Esophagus mucosa (tissue), 1 donor: ENCODE data around the gene FAM156B. TPM values are rescaled to one million over a fixed set of nuclear protein-coding genes. Genes with fewer than 3 reads are reported as not detected.
"Not testable (repeated sequence)": the region's sequence is repeated elsewhere in the genome, so short reads cannot be mapped to it uniquely, and the experiment has no call there.

Source experiments
- ATAC-seq: fragments of 200-7000 bp; cut with Tn5 transposase; one replicate; pipeline ENCODE4 v1.9.1; 2020
- total RNA-seq: library from RNA; stranded (reverse); gene quantifications from one replicate; pipeline ENCODE4 v1.2.4, GENCODE V29; 2023
- donor health status: DM: yes; HTN: yes; CAD: no.

The FAM156B gene, protein sequence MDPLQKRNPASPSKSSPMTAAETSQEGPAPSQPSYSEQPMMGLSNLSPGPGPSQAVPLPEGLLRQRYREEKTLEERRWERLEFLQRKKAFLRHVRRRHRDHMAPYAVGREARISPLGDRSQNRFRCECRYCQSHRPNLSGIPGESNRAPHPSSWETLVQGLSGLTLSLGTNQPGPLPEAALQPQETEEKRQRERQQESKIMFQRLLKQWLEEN
- 5.7 TPM for total RNA-seq

GRCh38 chrX:52896855-52897709 is at the start of gene FAM156B:
TSS of gene FAM156B (plus strand) at chrX:52897330. CDS start at chrX:52907226, 9,896 bp downstream.
- ATAC-seq = peak; percentile 94

- ATAC-seq = no peak
Observed at GRCh38 chrX:52852110-52852860, 44.8 kb upstream of the FAM156B start.

DNA sequence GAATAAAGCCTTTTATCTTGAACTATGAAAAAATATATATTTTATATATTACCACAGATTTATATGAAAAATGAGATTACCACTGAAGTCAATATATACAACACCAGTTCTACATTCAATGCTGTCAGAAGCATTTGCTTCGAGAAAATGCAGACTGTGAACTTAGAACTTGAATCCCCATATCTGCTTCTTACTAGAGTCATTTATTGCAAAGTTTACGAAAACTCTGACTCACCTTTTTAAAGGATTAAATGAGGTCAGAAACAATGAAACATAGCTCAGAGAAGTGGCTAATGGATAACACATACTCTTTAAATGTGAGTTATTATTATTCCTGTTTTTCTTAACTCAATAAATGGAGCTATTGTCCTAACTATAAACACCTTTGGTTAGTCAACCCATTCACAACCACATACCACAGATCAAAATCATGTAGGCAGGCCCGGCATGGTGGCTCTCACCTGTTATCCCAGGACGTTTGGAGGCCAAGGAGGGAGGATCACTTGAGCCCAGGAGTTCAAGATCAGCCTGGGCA is 40.1 kb upstream of the FAM156B start:
- ATAC-seq = not testable (repeated sequence)

DNA sequence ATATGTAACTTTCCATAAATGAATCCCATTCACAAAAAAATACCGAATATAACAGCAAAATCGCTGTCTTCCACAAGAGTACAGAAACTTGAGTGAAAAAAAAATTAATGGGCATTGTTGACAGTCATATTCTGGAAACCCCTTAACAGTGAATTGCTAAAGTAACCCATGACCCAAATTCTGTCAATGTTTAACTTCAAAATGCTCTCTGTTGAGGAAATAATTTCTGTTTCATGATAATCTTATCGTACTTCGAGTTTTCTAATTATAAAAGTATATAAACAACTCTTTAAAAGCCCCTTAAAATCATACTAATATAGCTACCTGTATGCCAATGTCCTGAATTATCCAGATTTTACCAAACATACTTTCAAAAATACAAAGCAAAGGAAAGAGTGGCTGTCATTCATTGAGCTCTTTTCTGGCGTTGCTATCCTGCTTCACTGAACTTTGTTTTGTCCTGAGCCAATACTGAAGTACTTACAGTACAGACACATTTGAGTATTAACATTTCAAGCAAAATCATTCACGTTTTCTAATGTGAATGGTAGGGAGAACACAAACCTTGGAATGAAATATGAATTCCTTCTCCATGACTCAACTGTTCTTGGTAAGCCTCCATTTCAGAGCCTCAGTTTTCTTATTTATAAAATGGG is 31.7 kb upstream of the FAM156B start:
- ATAC-seq = no peak

GRCh38 chrX:52867610-52868348 is 29.4 kb upstream of the FAM156B start, which contains the start of gene XAGE3:
TSS of gene XAGE3 (minus strand) at chrX:52868083. CDS start at chrX:52867133, 950 bp downstream.
- no peak for ATAC-seq

DNA sequence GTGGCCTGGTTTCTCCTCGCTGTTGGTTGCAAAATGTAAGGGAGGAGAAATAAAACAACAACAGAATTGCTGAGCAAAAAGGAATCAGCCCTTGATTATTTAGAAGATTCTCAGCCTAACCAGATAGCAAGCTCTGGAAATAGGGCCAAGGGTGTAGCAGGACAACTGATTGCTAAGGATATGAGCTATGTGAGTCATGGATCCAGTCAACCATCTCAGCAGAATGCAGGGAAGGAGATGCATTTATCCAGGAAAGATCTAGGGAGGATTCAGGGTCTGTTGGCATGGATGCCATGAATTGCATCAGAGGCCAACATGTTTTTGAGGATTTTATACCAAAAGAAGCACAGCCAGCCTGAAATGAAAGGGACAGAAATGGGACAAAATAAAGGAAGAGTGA is 27.1 kb upstream of the FAM156B start:
- no peak for ATAC-seq

DNA sequence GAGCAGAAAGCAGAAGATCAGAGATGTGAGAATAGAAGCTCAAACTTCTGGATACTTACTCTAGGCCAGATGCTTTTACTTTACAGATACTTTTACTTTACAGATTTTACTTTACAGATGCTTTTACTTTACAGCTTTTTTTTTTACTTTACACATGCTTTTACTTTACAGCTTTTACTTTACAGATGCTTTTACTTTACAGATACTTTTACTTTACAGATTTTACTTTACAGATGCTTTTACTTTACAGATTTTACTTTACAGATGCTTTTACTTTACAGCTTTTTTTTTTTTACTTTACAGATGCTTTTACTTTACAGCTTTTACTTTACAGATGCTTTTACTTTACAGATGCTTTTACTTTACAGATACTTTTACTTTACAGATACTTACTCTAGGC is 23.3 kb upstream of the FAM156B start:
- not testable (repeated sequence) for ATAC-seq

- ATAC-seq = no peak
Observed at GRCh38 chrX:52874661-52875060, 22.5 kb upstream of the FAM156B start.

DNA sequence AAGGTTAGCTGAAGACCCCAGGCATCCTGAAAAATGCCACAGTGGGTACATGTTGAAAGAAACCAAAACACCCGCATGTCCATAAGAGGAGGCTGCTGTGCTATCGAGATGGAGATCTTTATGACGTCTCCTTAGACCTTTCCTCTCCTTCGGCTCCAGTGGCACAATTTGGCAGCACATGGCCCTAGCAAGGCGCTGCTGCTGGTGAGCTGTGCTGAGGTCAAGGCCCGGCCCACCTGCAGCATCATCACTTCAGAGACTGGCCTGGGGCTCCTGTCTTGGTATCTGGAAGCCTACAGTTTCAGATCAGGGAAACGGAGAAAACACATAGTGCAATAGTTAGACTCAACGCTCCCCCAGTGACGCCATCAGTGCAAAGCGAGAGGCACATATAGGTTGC is 21.7 kb upstream of the FAM156B start:
- ATAC-seq = not testable (repeated sequence)

GRCh38 chrX:52876386-52876785 is 20.7 kb upstream of the FAM156B start:
- not testable (repeated sequence) for ATAC-seq

DNA sequence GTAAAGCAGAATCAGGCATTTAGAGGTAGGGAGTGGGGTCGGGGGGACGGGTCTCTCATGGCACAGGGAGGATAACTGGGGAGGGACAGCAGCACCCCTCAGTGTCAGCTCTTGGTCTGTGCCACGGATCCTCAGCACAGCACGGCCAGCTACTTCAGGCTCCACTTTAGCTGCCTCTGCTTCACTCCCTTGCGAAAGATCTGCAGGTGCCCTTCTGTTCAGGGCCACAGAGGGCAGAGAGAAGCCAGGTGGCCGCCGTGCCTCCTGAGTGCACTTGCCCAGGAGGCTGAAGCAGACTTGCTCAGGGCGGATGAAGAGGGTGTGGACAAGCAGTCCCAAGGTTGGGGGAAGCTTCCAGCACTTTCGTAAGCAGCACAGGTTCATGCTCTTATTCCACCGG is 9.7 kb upstream of the FAM156B start:
- ATAC-seq = not testable (repeated sequence)

- not testable (repeated sequence) for ATAC-seq
Observed at GRCh38 chrX:52888090-52888489, 9.0 kb upstream of the FAM156B start.

DNA sequence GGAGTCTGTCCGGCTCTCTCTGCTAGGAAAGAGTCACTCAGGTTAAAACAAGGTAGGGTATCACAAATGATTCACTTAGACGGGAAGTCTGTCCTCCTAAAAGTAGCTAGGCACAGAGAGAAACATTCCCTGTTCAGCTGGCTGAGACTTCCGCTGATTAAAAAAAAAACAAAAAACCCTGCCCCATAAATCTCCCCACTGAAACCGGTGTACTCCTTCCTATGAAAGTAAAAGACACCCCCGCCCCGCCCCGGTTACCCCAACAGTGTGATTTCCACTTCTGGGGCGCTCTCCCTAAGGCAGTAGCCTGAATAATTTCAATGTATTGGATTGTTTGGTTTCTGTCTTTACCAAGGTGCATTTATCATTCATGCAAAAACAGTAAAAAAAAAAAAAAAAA is 692 bp upstream of the FAM156B start:
- ATAC-seq = not testable (repeated sequence)

DNA sequence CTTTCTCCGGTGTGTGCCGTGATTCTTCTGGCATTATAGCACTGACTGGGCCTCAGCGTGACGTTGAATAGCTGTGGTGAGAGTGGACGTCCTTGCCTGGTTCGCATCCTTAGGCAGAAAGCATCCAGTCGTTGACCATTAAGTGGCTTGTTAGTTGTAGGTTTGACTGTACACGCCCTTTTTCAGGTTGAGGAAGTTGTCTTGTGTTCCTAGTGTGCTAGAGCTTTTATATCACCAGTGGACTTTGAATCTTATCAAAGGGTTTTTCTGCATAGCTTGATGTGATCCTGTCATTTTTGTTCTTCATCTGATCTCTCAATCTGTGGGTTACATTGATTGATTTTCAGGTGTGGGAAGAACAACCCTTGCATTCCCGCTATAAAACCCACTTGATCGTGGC is 8.4 kb downstream of the FAM156B start:
- ATAC-seq = not testable (repeated sequence)

- not testable (repeated sequence) for ATAC-seq
Observed at GRCh38 chrX:52906072-52906471, 8.9 kb downstream of the FAM156B start.

DNA sequence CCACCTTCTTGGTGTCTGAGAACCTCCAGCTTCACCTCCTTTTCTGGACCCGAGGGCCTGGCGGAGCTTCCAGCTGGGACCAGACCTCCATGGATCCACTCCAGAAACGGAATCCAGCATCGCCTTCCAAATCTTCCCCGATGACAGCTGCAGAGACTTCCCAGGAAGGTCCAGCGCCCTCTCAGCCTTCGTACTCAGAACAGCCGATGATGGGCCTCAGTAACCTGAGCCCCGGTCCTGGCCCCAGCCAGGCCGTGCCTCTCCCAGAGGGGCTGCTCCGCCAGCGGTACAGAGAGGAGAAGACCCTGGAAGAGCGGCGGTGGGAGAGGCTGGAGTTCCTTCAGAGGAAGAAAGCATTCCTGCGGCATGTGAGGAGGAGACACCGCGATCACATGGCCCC is 10.0 kb downstream of the FAM156B start:
- ATAC-seq = not testable (repeated sequence)

- not testable (repeated sequence) for ATAC-seq
Observed at GRCh38 chrX:52907900-52908299, 10.8 kb downstream of the FAM156B start.

DNA sequence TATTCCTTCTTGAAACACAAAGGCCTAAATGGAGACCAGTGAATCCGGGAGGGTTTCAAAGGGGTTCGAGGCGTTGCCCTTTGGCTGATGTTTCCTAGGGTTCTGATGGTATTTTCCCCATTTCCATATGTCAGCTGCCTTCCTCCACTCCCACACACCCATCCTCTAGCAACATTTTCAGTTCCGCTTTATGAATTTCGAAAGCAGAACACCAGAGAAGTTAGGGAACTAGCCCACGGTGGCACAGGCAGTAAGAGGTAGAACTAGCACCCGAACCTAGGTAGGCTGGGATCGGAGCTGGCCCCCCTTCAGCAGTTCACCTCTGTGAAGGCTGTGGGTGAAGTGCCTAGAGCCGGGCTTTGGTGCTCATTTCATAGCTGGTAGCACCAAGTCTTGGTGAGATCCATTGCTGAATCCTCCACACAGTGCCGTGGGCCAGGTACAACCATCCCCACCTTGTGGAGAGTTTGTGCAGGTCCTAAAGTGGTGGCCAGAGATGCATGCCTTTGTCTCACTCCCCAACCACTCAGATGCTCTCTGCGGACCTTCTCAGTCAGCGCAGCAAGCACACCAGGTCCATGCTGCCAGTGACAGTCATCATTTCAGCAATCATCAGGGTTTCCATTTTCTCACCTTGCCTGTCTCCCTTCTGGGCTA is 12.3 kb downstream of the FAM156B start:
- not testable (repeated sequence) for ATAC-seq

DNA sequence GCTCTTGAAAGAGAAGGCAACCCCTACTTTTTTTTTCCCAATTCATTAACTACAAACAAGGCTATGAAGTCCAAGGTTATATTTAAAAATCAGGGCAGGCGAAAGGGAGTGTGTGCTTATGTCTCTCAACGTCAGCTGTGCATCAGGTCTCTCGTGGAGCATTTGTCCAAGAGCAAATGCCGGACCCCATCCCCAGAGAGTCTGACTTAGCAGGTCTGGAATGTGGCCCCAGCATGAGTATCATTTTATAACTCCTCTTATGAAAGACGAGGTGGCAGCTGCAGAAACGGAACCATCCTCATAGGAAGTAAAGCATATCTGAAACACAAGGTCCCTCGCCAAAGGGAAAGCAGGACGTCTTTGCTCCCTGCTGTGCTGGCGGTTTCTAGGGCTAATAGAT is 16.6 kb downstream of the FAM156B start:
- ATAC-seq = not testable (repeated sequence)

DNA sequence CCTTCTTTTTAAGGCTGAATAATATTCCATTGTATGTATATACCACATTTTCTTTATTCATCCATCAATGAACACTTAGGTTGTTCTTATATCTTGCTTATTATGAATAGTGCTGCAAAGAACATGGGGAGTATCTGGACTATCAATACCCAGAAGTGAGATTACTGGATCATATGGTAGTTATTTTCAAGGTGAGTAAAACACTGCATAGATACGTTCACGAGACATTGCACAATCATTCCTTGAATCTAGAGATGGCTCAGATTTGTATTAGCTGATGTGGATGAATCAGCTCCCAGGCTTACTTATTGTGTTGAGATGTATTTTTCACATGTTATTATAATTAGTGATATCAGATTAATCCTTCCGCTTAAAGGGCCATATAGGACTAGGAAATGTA is 17.6 kb downstream of the FAM156B start:
- not testable (repeated sequence) for ATAC-seq

GRCh38 chrX:52923781-52924241 is 26.7 kb downstream of the FAM156B start:
- peak; percentile 50 for ATAC-seq
